ENCODE results near the gene NFIC.
"Not testable (repeated sequence)": the region's sequence is repeated elsewhere in the genome, so short reads cannot be mapped to it uniquely, and the experiment has no call there.

Gene NFIC

GRCh38 chr19:3399311-3399710, 32.9 kb downstream of the NFIC start:
- DNase-seq = not testable (repeated sequence)

GRCh38 chr19:3401004-3401768, 34.8 kb downstream of the NFIC start:
- no peak for DNase-seq

- no peak for DNase-seq
Measured at GRCh38 chr19:3402631-3403443, 36.5 kb downstream of the NFIC start.

- peak; percentile 92 to 95 for DNase-seq
Measured at GRCh38 chr19:3403489-3404323, 37.3 kb downstream of the NFIC start.

- DNase-seq = peak; percentile 89 to 95
Measured at GRCh38 chr19:3404324-3405260, 38.2 kb downstream of the NFIC start.

- DNase-seq = no peak
Measured at GRCh38 chr19:3405261-3405653, 38.9 kb downstream of the NFIC start.

GRCh38 chr19:3406571-3407111, 40.3 kb downstream of the NFIC start:
- no peak for DNase-seq

GRCh38 chr19:3407556-3408516, 41.5 kb downstream of the NFIC start:
- peak; percentile 35 to 55 for DNase-seq

GRCh38 chr19:3408996-3409345, 42.6 kb downstream of the NFIC start:
- no peak for DNase-seq

- no peak for DNase-seq
Measured at GRCh38 chr19:3409346-3410064, 43.1 kb downstream of the NFIC start.

GRCh38 chr19:3411636-3412035, 45.3 kb downstream of the NFIC start:
- DNase-seq = no peak

- DNase-seq = no peak
Measured at GRCh38 chr19:3412066-3412465, 45.7 kb downstream of the NFIC start.

- no peak for DNase-seq
Measured at GRCh38 chr19:3413796-3414327, 47.5 kb downstream of the NFIC start.

- DNase-seq = no peak
Measured at GRCh38 chr19:3415695-3416094, 49.3 kb downstream of the NFIC start.

- DNase-seq = no peak
Measured at GRCh38 chr19:3420244-3420755, 53.9 kb downstream of the NFIC start.

- DNase-seq = no peak
Measured at GRCh38 chr19:3420909-3421619, 54.7 kb downstream of the NFIC start.

GRCh38 chr19:3421656-3422055, 55.3 kb downstream of the NFIC start:
- DNase-seq = not testable (repeated sequence)

GRCh38 chr19:3423183-3423829, 56.9 kb downstream of the NFIC start:
- no peak for DNase-seq
